NCI-H748 (cell line): ENCODE measurements around the gene MED8.
"Not testable (repeated sequence)": the region's sequence is repeated elsewhere in the genome, so short reads cannot be mapped to it uniquely, and the experiment has no call there.

Experiments
- DNase-seq: peaks from one replicate; lab custom pipeline; 2025; ENCODE audit not compliant: unreplicated experiment; lab: John Stamatoyannopoulos, UW

MED8 gene

GRCh38 chr1:43386676-43387075 lies 2.9 kb downstream of the MED8 start:
- DNase-seq, result no peak

GRCh38 chr1:43383449-43383848 lies 6.2 kb downstream of the MED8 start:
- DNase-seq, result peak; percentile 63

- DNase-seq, result no peak
Observed at GRCh38 chr1:43382027-43382779, 7.4 kb downstream of the MED8 start.

- no peak for DNase-seq
Observed at GRCh38 chr1:43381612-43382011, 8.0 kb downstream of the MED8 start.

GRCh38 chr1:43379476-43379875 lies 10.1 kb downstream of the MED8 start:
- no peak for DNase-seq

- DNase-seq, result no peak
Observed at GRCh38 chr1:43377831-43378230, 11.8 kb downstream of the MED8 start.

GRCh38 chr1:43376723-43377235 lies 12.8 kb downstream of the MED8 start:
- DNase-seq, result no peak

- no peak for DNase-seq
Observed at GRCh38 chr1:43373066-43373940, 16.3 kb downstream of the MED8 start.

- no peak for DNase-seq
Observed at GRCh38 chr1:43372172-43372571, 17.4 kb downstream of the MED8 start.

GRCh38 chr1:43370564-43370963 lies 19.0 kb downstream of the MED8 start:
- no peak for DNase-seq

GRCh38 chr1:43369779-43370178 lies 19.8 kb downstream of the MED8 start:
- DNase-seq, result not testable (repeated sequence)

- peak; percentile 76 for DNase-seq
Observed at GRCh38 chr1:43368646-43369020, 21.0 kb downstream of the MED8 start.

- DNase-seq, result peak; percentile 100
Observed at GRCh38 chr1:43367904-43368645, 21.5 kb downstream of the MED8 start, which contains the start of gene ELOVL1. Gene ELOVL1, minus strand, starts transcription at chr1:43368011. Its CDS starts 2,402 bp downstream, at chr1:43365609.

- DNase-seq, result peak; percentile 88
Observed at GRCh38 chr1:43367026-43367903, 22.3 kb downstream of the MED8 start.

- DNase-seq, result no peak
Observed at GRCh38 chr1:43366601-43367025, 23.0 kb downstream of the MED8 start.

GRCh38 chr1:43366179-43366578 lies 23.4 kb downstream of the MED8 start:
- DNase-seq, result peak; percentile 82

- no peak for DNase-seq
Observed at GRCh38 chr1:43365678-43366077, 23.9 kb downstream of the MED8 start.

- no peak for DNase-seq
Observed at GRCh38 chr1:43363935-43364525, 25.6 kb downstream of the MED8 start.

- DNase-seq, result no peak
Observed at GRCh38 chr1:43363283-43363934, 26.2 kb downstream of the MED8 start.
